PC-3 (cell line): ENCODE data around the gene GSDMA. TPM values are rescaled to one million over a fixed set of nuclear protein-coding genes. Genes with fewer than 3 reads are reported as not detected.

ENCODE experiments used
- ATAC-seq: fragments of 200-7000 bp; cut with Tn5 transposase; 2 replicates; pipeline ENCODE4 v1.9.1; 2020; ENCODE audit warnings: mild to moderate bottlenecking, moderate library complexity
- BruUV-seq: library from RNA; stranded (reverse); fragments of 400-500 nt; replicated peaks from 2 replicates; lab custom pipeline; 2021; lab: Mats Ljungman, UMichigan
- CTCF ChIA-PET: fragments of 300-600 bp; sonication (Branson Sonifier 250); formaldehyde crosslinking; loops from one replicate; lab custom pipeline; 2022; ENCODE audit warnings: antibody characterized with exemption; lab: Charles Lee
- POLR2A ChIA-PET: fragments of 300-600 bp; sonication (Branson Sonifier 250); formaldehyde crosslinking; loops from one replicate; lab custom pipeline; 2022; ENCODE audit warnings: antibody characterized with exemption; ENCODE audit not compliant: unreplicated experiment; lab: Charles Lee
- DNase-seq: peaks from one replicate; pipeline ENCODE4 v3.0.0-alpha.2; 2015
- H2AFZ ChIP-seq: fragments of 300-600 bp; sonication (generic); 2 replicates; pipeline ENCODE4 v1.6.0; 2016; ENCODE audit warnings: antibody characterized with exemption, low read length
- H3F3A ChIP-seq: fragments of 300-600 bp; sonication (generic); one replicate; pipeline ENCODE4 v1.6.0; 2017; ENCODE audit warnings: antibody characterized with exemption, low read length, control low read depth, mild to moderate bottlenecking; ENCODE audit not compliant: unreplicated experiment
- H3K27ac ChIP-seq: fragments of 300-600 bp; sonication (generic); 2 replicates; pipeline ENCODE4 v1.5.1; 2016; ENCODE audit warnings: mild to moderate bottlenecking, low read length
- H3K27me3 ChIP-seq: fragments of 300-600 bp; sonication (generic); 2 replicates; pipeline ENCODE4 v1.6.1; 2016; ENCODE audit warnings: low read length, mixed read lengths
- H3K36me3 ChIP-seq: fragments of 300-600 bp; sonication (generic); 2 replicates; pipeline ENCODE4 v1.6.1; 2016; ENCODE audit warnings: low read depth, mixed run types, low read length, mixed read lengths
- H3K4me1 ChIP-seq: fragments of 300-600 bp; sonication (generic); 2 replicates; pipeline ENCODE4 v1.5.1; 2016; ENCODE audit warnings: low read length; ENCODE audit not compliant: insufficient read depth
- H3K4me2 ChIP-seq: fragments of 300-600 bp; sonication (generic); 2 replicates; pipeline ENCODE4 v1.6.0; 2016; ENCODE audit warnings: low read length
- H3K4me3 ChIP-seq: fragments of 300-600 bp; sonication (generic); 2 replicates; pipeline ENCODE4 v1.5.1; 2016; ENCODE audit warnings: mild to moderate bottlenecking, low read length, mixed read lengths
- H3K79me2 ChIP-seq: fragments of 300-600 bp; sonication (generic); 2 replicates; pipeline ENCODE4 v1.6.1; 2017; ENCODE audit warnings: low read length, mixed read lengths
- H3K9ac ChIP-seq: fragments of 300-600 bp; sonication (generic); 2 replicates; pipeline ENCODE4 v1.6.0; 2016; ENCODE audit warnings: mild to moderate bottlenecking, low read length
- H3K9me2 ChIP-seq: fragments of 300-600 bp; sonication (generic); replicated peaks from 2 replicates; pipeline ENCODE4 v1.6.1; 2016; ENCODE audit warnings: mixed run types, low read length, mixed read lengths
- H3K9me3 ChIP-seq: fragments of 300-600 bp; sonication (generic); 2 replicates; pipeline ENCODE4 v1.6.1; 2016; ENCODE audit warnings: low read length, mixed read lengths
- H4K20me1 ChIP-seq: fragments of 300-600 bp; sonication (generic); 2 replicates; pipeline ENCODE4 v1.6.1; 2016; ENCODE audit warnings: low read length, mixed read lengths
- CTCF ChIP-seq: fragments of 300-600 bp; sonication (generic); conservative IDR thresholded peaks from 2 replicates; pipeline ENCODE4 v1.5.1; 2017; ENCODE audit warnings: antibody characterized with exemption, low read depth, mild to moderate bottlenecking, low read length
- EZH2 ChIP-seq: fragments of 300-600 bp; sonication (generic); IDR thresholded peaks from one replicate; pipeline ENCODE4 v1.6.1; 2017; ENCODE audit warnings: antibody characterized with exemption, mild to moderate bottlenecking, low read length; ENCODE audit not compliant: unreplicated experiment
- intact Hi-C: fragments of 100-400 bp; cut with micrococcal nuclease; formaldehyde crosslinking; loops from 2 replicates; pipeline ENCODE4 v1.9.0; 2023
- microRNA-seq: library from miRNA; unstranded; fragments of <30 nt; microRNA quantifications from one replicate; pipeline ENCODE4 v1.1.0, GENCODE V29; 2020; ENCODE audit not compliant: unreplicated experiment
- total RNA-seq: library from RNA; depleted of rRNA; stranded (reverse); fragments of >200 nt; gene quantifications from 2 replicates; pipeline ENCODE4 v1.2.3, GENCODE V29; 2014; rRNA removed

The GSDMA gene
- total RNA-seq, 1 experiment from 2014 or later, result not detected

GRCh38 chr17:40026816-40027613 is 64.2 kb downstream of the GSDMA start:
- peak overlapping the region; percentile 97 for H3K27ac ChIP-seq
- peak overlapping the region; percentile 65 for H3K4me2 ChIP-seq
- POLR2A ChIA-PET, result no interaction called here
- ATAC-seq (peak; percentile 72), DNase-seq (peak; percentile 83)
- H3K9me3 ChIP-seq, result no peaks in the 10 kb centered on the region
- H3K9me2 ChIP-seq, result no peaks in the 10 kb centered on the region
- intact Hi-C loops, result loop anchor here (1.0 to 2.0 kb wide), 2 partner anchors 14 to 68 kb away; no protein-coding TSS in a partner anchor
- no TSS peak for BruUV-seq
- H3K9ac ChIP-seq, result peak overlapping the region; percentile 82
- H3K27me3 ChIP-seq, result no peaks in the 10 kb centered on the region
- H3K79me2 ChIP-seq, result no peaks in the 10 kb centered on the region
- TF ChIP-seq EZH2 (no peak), CTCF (peak; percentile 81)
- no peaks in the 10 kb centered on the region for H4K20me1 ChIP-seq
- peaks cover 10% of the 10 kb centered on the region for H3F3A ChIP-seq
- peaks cover 7% of the 10 kb centered on the region for H3K36me3 ChIP-seq
- CTCF ChIA-PET, result interaction anchor here (0.9 to 1.1 kb wide), 4 partner anchors 10 to 86 kb away, joined by 3 to 7 read pairs (median 4); no protein-coding TSS in a partner anchor
- peaks cover 52% of the 10 kb centered on the region for H3K4me1 ChIP-seq
- no peak overlapping the region for H3K4me3 ChIP-seq
- peak overlapping the region; percentile 29; the same call in 1 of the 2 replicates for H2AFZ ChIP-seq

Small RNAs within 50 kb of the gene (microRNA-seq; reads per million reads assigned to microRNA genes)
- gene MIR6884, result 0.75 reads per million

Other genes starting within 250 kb of the GSDMA start
- gene MIEN1, start 232.5 kb upstream of the GSDMA start, total RNA-seq, result 52.0 and 57.8 TPM in 2 replicates
- gene GRB7, start 225.1 kb upstream of the GSDMA start, total RNA-seq, result 21.2 and 31.3 TPM in 2 replicates
- under 0.01 TPM in 1 of 2 replicates, not detected in the other for gene IKZF3, start 98.7 kb upstream of the GSDMA start, total RNA-seq
- gene ZPBP2, start 94.8 kb upstream of the GSDMA start, total RNA-seq, result not detected in 2 replicates
- gene GSDMB, start 44.4 kb upstream of the GSDMA start, total RNA-seq, result 3.8 and 4.8 TPM in 2 replicates
- gene ORMDL3, start 35.4 kb upstream of the GSDMA start, total RNA-seq, result 27.0 and 27.4 TPM in 2 replicates
- gene LRRC3C, start 35.3 kb upstream of the GSDMA start, total RNA-seq, result not detected in 2 replicates
- 267 and 338 TPM in 2 replicates for gene PSMD3, start 17.8 kb downstream of the GSDMA start, total RNA-seq
- gene CSF3, start 52.4 kb downstream of the GSDMA start, total RNA-seq, result 4.0 and 4.3 TPM in 2 replicates
- gene MED24, start 91.4 kb downstream of the GSDMA start, total RNA-seq, result 73.0 and 78.7 TPM in 2 replicates
- 6.6 and 11.2 TPM in 2 replicates for gene THRA, start 100.0 kb downstream of the GSDMA start, total RNA-seq
- gene NR1D1, start 137.6 kb downstream of the GSDMA start, total RNA-seq, result 7.1 and 9.2 TPM in 2 replicates
- gene MSL1, start 159.0 kb downstream of the GSDMA start, total RNA-seq, result 22.2 and 38.1 TPM in 2 replicates
- 27.3 and 39.2 TPM in 2 replicates for gene CASC3, start 177.5 kb downstream of the GSDMA start, total RNA-seq
- 1.3 and 1.5 TPM in 2 replicates for gene RAPGEFL1, start 214.5 kb downstream of the GSDMA start, total RNA-seq